Measurements from ENCODE around the gene XKR3. TPM values are rescaled to one million over a fixed set of nuclear protein-coding genes. Genes with fewer than 3 reads are reported as not detected.

Gene XKR3
- total RNA-seq, 1 experiment from 2014 or later: 0.17 TPM

GRCh38 chr22:16807109-16807508, 18.1 kb downstream of the XKR3 start:
- ChIA-PET POLR2A (ENCODE audit: low non-redundant PET) (no interaction called here), CTCF (no interaction called here)
- BruUV-seq (replicated peaks): no TSS peak
- intact Hi-C loops (cut with micrococcal nuclease; ENCODE audit: unreplicated experiment): no loop called here
- Histone ChIP-seq H3K36me3 (ENCODE audit: insufficient read depth, low read length, poor library complexity, severe bottlenecking) (no peaks in the 10 kb centered on the region), H3K27ac (ENCODE audit: low read depth, low read length, poor library complexity, severe bottlenecking) (no peak overlapping the region), H3K4me1 (ENCODE audit: insufficient read depth, low read length, poor library complexity, severe bottlenecking) (no peaks in the 10 kb centered on the region), H3K27me3 (replicated peaks; ENCODE audit: insufficient read depth, low read depth, low read length, poor library complexity) (no peaks in the 10 kb centered on the region), H3K4me3 (ENCODE audit: low read depth, low read length, poor library complexity, severe bottlenecking) (no peak overlapping the region), H3K9me3 (ENCODE audit: low read depth, low read length, poor library complexity, severe bottlenecking) (peaks cover 13% of the 10 kb centered on the region)
- TF ChIP-seq CTCF (conservative IDR thresholded peaks at IDR 0.05; ENCODE audit: low read depth, low read length): no peak
- no peak for TF ChIP-seq EZH2 (IDR thresholded peaks at IDR 0.05; ENCODE audit: borderline replicate concordance, low read depth, low read length, poor library complexity, severe bottlenecking)
- no peak for DNase-seq (ENCODE audit: low spot score)

- no peak for TF ChIP-seq EZH2 (IDR thresholded peaks at IDR 0.05; ENCODE audit: borderline replicate concordance, low read depth, low read length, poor library complexity, severe bottlenecking)
- H3K27me3 ChIP-seq (replicated peaks; ENCODE audit: insufficient read depth, low read depth, low read length, poor library complexity): no peaks in the 10 kb centered on the region
- POLR2A ChIA-PET (ENCODE audit: low non-redundant PET): no interaction called here
- H3K27ac ChIP-seq (ENCODE audit: low read depth, low read length, poor library complexity, severe bottlenecking): no peak overlapping the region
- intact Hi-C loops (cut with micrococcal nuclease; ENCODE audit: unreplicated experiment): no loop called here
- H3K36me3 ChIP-seq (ENCODE audit: insufficient read depth, low read length, poor library complexity, severe bottlenecking): no peaks in the 10 kb centered on the region
- DNase-seq (ENCODE audit: low spot score): no peak
- BruUV-seq (replicated peaks): no TSS peak
- no peak overlapping the region for H3K4me3 ChIP-seq (ENCODE audit: low read depth, low read length, poor library complexity, severe bottlenecking)
- H3K4me1 ChIP-seq (ENCODE audit: insufficient read depth, low read length, poor library complexity, severe bottlenecking): no peaks in the 10 kb centered on the region
- CTCF ChIA-PET: no interaction called here
- peaks cover 13% of the 10 kb centered on the region for H3K9me3 ChIP-seq (ENCODE audit: low read depth, low read length, poor library complexity, severe bottlenecking)
These were observed 18.8 kb downstream of the XKR3 start for GRCh38 chr22:16806401-16806800.

- BruUV-seq (replicated peaks): no TSS peak
- no peak for DNase-seq (ENCODE audit: low spot score)
- H3K9me3 ChIP-seq (ENCODE audit: low read depth, low read length, poor library complexity, severe bottlenecking): peaks cover 13% of the 10 kb centered on the region
- no peaks in the 10 kb centered on the region for H3K36me3 ChIP-seq (ENCODE audit: insufficient read depth, low read length, poor library complexity, severe bottlenecking)
- no peak for TF ChIP-seq EZH2 (IDR thresholded peaks at IDR 0.05; ENCODE audit: borderline replicate concordance, low read depth, low read length, poor library complexity, severe bottlenecking)
- TF ChIP-seq CTCF (conservative IDR thresholded peaks at IDR 0.05; ENCODE audit: low read depth, low read length): no peak
- ChIA-PET POLR2A (ENCODE audit: low non-redundant PET) (no interaction called here), CTCF (no interaction called here)
- no peak overlapping the region for H3K27ac ChIP-seq (ENCODE audit: low read depth, low read length, poor library complexity, severe bottlenecking)
- no peak overlapping the region for H3K4me3 ChIP-seq (ENCODE audit: low read depth, low read length, poor library complexity, severe bottlenecking)
- intact Hi-C loops (cut with micrococcal nuclease; ENCODE audit: unreplicated experiment): no loop called here
- no peaks in the 10 kb centered on the region for H3K4me1 ChIP-seq (ENCODE audit: insufficient read depth, low read length, poor library complexity, severe bottlenecking)
- H3K27me3 ChIP-seq (replicated peaks; ENCODE audit: insufficient read depth, low read depth, low read length, poor library complexity): no peaks in the 10 kb centered on the region
These were observed 20.3 kb downstream of the XKR3 start for GRCh38 chr22:16804882-16805281.

GRCh38 chr22:16803255-16803917, 21.8 kb downstream of the XKR3 start:
- intact Hi-C loops (cut with micrococcal nuclease; ENCODE audit: unreplicated experiment): no loop called here
- no peaks in the 10 kb centered on the region for H3K27me3 ChIP-seq (replicated peaks; ENCODE audit: insufficient read depth, low read depth, low read length, poor library complexity)
- no peaks in the 10 kb centered on the region for H3K36me3 ChIP-seq (ENCODE audit: insufficient read depth, low read length, poor library complexity, severe bottlenecking)
- DNase-seq (ENCODE audit: low spot score): no peak
- ChIA-PET POLR2A (ENCODE audit: low non-redundant PET) (no interaction called here), CTCF (no interaction called here)
- H3K27ac ChIP-seq (ENCODE audit: low read depth, low read length, poor library complexity, severe bottlenecking): no peak overlapping the region
- TF ChIP-seq EZH2 (IDR thresholded peaks at IDR 0.05; ENCODE audit: borderline replicate concordance, low read depth, low read length, poor library complexity, severe bottlenecking) (no peak), CTCF (conservative IDR thresholded peaks at IDR 0.05; ENCODE audit: low read depth, low read length) (no peak)
- H3K9me3 ChIP-seq (ENCODE audit: low read depth, low read length, poor library complexity, severe bottlenecking): peaks cover 19% of the 10 kb centered on the region
- BruUV-seq (replicated peaks): no TSS peak
- H3K4me1 ChIP-seq (ENCODE audit: insufficient read depth, low read length, poor library complexity, severe bottlenecking): no peaks in the 10 kb centered on the region
- no peak overlapping the region for H3K4me3 ChIP-seq (ENCODE audit: low read depth, low read length, poor library complexity, severe bottlenecking)
